AG20443 (cell line): ENCODE results near the gene GBE1.

Source experiments
- DNase-seq: peaks from one replicate; pipeline ENCODE4 v3.0.0; 2012; ENCODE audit warnings: low spot score, mixed read lengths

GBE1 gene

DNA sequence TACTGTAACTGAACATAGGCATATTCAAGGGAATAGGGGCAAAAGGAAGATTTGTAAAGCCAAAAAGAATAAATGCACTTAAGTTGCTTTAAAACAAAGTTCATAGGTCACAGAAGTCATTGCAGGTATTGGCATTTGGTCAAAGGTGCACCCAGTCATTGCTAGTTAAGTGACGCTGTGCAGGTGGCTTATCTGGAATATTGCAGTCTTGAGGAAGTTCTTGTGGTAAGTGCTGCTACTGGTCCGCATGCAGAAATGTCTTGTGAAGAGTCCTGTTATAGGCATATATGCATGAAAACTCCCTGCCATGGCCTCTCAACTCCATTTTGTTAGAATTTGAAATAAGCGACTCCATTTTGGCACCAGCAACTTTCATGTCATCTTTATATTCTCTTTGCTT lies 293.1 kb downstream of the GBE1 start:
- no peak for DNase-seq

DNA sequence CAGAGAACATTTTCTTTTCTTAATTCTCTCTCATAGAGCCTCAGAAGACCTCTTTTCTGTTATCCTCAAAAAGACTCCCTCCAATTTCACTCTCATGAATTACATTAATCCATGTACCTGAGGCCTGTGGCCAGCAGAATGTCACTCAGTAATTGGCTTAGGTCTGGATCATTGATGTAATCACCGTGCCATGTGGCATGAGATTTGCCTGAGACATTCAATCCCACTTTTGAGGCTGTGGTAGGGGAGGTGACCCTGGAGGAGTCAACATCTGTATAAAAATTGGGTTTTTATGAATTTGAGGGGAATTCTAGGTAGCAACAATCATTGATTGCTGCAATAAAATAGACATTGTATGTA lies 295.3 kb downstream of the GBE1 start:
- DNase-seq, result no peak

DNA sequence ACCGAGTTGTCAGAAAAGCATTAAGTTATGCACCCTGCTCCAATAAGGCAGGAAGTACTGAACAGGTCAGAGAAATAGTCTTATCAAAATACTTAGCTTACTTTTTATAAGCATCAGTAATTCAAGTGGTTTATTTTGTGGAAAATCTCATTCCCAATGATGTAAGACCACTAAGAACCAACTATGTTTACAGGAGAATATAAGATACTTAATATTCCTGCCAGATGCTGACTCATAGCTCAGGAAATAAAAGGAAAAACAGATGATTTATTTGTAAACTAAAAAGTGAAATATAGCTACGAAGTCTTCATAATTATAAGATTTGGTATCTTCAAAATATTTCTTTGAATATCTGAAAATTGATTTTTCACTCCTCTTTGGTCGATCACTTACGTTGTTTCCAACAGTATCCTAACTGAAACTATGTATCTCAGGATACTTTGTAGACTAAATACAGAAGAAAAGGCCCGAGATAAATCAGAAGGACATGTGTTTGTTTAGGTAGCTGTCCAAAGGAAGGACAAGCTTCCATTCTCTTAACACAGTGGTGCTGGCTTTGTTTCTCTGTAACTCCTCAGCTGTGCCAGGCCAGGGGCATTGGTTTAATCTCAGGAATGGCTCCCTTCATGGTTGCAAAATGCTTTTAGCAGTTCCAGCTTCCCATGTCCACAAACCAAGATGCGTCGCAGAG lies 295.8 kb downstream of the GBE1 start:
- no peak for DNase-seq

DNA sequence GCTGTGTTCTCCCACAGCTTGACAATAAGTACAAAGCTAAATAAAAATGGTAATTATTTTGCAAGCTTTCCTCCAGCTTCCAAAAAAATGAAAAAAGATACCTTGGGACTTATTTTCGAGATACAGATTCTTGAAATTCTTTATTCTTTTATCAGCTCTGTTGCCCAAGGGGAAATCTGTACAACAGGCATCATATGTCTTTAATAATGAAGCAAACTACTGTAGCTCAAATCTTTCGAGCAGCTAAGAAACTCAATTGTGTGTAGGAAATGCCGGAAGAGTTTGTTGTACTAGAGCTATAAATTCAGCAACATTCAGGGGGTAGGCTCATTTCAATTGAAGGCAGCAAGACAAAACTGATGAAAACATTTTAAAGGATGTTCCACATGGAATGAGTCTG lies 297.7 kb downstream of the GBE1 start:
- DNase-seq, result no peak

DNA sequence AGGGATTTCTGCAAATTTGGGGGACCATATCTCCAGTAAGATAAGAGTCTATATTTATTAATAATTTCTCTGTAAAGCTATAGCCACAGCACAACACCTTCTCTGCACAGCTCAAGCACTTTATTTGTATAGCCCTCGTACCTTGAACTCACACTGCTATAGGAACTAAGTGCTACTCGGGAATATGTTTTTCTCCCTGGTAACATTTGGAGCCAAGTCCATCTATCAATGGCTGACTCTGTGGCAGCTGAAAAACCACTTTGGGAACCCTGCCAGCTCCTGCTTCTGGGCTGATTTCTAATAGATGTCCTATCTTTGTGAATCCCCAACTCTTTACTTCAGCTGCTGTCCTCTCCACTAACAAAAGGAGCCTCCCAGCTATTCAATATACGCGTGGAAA lies 298.5 kb downstream of the GBE1 start:
- no peak for DNase-seq

DNA sequence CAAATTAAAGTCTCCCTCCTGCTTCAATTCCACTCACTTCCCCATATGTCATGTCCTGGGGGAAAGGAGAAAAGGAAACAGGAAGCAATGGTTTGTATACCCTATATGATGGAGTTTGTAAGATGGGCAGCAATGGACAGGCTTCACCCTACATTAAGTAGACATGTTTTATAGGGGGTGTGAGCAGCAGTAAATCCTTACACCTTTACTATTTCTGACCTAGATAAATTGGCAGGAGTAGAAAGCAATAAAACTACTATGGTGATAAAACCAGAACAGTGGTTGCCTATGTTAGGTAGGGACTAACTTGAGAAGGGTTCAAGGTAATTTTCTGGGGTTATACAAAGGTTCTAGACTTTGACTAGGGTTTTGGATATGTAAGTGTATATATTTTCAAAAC lies 301.7 kb downstream of the GBE1 start:
- DNase-seq, result no peak

DNA sequence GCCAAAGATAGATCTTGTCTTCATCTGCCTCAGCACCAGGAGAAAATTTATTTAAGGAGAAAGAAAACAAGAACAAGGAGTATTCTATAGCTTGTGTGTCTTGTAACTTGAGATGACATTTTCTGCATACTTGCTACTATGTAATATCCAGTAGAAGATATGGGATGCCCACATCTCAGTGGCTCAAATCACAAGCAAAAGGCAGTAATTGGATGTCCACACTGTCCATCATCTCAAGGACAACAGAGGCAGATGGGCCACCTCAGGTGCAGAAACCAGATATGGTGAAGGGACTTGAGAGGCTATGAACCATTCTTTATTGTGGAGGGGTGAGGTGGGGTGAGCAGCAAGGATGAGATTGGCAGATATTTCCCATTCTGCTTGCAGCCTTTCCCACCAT lies 309.0 kb downstream of the GBE1 start:
- no peak for DNase-seq

DNA sequence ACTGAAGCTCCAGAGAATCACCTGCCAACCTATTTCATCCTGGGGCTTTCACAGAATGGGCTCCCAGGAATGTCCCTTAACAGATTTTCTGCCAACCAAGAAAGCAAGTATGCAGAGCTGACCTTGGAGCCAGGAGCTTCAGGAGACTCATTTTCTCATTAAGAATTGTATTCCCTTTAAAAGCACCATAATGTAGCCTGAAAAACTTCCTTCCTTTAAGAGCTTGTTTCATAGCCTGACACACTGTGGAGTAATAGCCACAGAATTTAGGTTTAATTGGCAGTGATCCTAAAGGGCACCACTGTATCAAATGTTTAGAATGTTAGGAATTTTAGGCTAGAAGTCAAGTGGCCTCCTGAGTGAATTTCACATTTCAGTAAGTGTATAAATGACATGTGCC lies 309.8 kb downstream of the GBE1 start:
- DNase-seq, result no peak

DNA sequence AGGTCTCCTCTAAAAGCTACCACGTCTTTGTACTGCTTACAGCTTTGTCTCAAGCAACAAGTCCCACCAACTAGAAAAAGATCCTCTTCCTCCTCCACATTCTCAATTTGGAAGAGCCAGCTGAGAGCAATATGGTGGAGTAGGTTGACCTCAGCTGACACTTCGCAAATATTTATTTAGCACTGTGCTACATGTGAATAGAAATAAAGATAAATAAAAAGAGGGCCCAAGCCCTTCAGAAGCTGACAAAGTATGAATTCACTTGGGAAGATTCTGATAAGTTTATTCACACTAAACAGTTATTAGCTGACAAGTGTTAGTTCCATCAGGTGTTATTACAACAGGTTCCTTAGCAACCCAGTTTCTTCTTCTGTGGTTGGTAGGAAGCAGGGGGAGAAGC lies 310.3 kb downstream of the GBE1 start:
- DNase-seq, result no peak

DNA sequence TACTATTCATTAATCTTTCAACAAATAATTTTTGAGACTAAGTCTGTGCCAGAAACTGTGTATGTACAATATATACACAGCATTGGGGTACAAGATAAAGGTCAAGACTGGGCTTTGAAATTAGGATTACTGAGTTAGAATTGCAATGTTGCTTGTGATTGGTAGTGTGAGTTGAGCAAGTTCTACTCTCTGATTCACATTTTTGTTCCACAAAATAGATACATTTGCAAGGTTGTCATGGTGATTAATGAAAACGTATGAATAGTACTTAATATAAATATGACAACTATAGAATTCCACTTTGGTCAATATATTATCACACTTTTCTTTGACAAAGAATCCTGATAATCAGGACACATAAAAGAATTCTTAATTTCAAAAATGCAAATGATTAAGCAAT lies 314.6 kb downstream of the GBE1 start:
- DNase-seq, result no peak

DNA sequence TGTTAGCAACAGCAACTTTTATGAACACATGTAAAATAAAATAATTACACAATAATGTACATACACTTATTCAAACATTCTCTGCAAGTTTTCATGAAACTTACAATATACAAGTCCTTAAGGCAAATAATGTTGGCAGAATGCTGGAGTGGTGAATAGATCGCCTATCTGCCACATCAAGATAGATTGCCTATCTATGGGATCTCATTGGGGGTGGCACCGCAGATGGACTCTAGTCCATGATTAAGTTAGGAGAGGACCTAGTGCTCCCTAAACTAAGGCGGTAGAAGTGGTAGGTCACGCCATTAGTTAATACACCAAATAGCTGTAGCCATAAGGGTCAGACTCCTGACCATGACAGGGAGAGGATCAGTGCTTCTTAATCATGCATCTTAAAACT lies 315.7 kb downstream of the GBE1 start:
- DNase-seq, result no peak

DNA sequence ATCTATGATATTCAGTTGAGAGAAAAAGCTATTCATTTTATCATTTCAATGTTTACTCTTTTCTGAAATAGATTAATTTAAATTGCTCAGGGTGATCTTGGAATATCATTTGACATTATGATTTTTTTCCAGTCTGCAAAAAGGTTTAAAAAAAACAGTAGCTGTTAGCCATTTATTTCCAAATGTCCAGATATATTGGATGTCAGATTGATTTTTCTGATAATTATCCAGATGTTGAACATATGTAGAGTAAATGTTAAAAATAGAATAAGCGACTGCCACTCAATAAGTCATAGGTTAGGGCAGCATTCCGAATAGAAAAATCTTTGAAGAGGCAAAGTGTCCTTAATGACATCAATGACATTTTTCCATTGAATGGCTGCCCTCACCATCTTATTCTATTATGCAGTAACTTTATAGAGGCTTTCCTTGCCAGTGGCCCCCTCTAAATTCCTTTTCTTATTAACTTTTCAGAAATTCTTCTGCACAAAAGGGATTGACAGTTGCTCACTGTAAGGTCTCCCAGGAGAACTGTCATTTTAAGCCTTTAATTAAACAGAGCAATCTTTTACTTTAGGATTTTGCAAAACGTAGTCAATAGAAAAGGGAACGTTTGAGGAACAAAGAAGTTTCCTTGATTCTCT lies 316.5 kb downstream of the GBE1 start:
- DNase-seq, result no peak

DNA sequence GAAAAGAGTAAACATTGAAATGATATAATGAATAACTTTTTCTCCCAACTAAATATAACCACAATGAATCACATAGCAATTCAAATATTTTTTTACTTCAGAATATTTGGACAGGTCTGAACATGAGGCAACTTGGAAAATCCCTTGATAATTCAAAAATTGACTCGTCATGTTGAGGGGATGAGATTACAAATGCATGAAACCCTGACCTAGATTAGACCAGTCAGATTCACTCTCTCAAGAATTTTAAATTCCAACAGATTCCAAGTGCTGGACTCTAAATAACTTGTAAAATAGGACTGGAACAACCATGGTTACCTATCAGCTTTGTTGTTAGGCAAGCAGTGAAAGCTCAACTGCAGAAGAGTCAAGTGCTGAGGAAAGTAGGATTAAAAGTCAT lies 317.5 kb downstream of the GBE1 start:
- DNase-seq, result peak; percentile 66

DNA sequence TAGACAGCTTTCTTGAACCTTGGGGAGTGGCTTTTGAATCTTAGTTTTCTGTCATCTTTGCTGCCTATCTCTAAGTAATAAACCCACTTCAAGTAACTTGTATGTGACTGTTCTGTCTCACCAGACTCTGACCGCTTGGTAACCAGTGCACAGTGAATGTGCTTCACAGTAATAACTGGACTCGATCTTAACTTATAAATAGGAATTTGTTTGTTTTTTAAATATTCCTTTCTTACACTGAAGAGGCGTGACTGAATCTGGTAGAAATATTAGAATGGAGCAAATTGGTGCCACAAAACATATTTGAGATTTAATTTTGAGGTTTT lies 318.0 kb downstream of the GBE1 start:
- DNase-seq, result no peak

DNA sequence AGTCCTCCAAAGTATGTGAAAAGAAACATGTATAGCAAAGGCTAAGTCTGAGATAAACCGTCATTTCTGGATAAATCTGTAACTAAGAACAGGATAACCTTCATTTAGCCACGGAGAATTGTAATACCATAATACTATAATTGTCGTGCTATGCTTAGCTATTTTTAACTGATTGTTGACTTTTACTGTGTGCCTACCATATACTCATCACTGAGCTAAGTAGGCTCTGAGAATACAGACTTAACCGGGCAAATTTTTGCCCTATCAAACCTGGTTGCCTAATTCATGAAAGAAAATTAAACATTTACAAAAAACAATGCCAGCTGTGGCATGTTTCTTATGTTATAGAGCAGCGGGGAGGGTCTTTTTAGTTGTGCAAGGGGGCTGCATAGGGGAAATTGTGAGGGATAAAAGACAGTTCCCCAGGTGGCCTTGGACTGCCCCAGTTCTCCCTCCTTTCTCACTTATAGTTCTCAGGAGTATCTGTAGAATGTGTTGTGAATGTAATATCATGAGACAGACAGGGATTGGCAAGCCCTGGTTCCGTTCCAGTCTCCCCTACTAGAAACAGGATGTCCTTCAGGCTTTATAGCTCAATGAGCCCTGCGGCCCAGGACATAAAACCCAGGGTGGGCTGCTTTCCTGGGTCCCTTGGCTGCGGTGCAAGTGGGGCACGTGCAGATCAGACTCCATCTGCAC lies 318.5 kb downstream of the GBE1 start:
- DNase-seq, result no peak

DNA sequence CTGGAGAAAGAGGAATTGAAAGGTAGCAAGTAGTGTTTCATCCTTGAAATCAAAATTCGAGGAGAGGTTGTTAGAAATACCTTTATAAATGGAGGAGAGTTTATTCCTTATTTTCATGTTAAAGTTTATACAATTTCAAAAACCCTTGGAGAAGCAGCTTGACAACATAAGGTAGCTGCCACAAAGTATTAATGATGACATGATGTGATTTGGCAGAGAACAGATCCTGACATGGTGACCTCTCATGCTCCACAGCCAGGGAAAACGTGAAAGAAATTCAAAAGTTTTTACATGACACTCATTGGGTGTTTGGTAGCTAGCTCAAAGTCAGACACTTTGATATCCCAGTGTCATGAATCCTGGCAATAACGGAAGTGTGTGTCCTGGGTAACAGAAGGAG lies 320.8 kb downstream of the GBE1 start:
- no peak for DNase-seq
